ENCODE measurements around the gene MRGPRE.

GRCh38 chr11:3205261-3206155 lies 26.7 kb downstream of the MRGPRE start:
- TF ChIP-seq, protein P1, sequence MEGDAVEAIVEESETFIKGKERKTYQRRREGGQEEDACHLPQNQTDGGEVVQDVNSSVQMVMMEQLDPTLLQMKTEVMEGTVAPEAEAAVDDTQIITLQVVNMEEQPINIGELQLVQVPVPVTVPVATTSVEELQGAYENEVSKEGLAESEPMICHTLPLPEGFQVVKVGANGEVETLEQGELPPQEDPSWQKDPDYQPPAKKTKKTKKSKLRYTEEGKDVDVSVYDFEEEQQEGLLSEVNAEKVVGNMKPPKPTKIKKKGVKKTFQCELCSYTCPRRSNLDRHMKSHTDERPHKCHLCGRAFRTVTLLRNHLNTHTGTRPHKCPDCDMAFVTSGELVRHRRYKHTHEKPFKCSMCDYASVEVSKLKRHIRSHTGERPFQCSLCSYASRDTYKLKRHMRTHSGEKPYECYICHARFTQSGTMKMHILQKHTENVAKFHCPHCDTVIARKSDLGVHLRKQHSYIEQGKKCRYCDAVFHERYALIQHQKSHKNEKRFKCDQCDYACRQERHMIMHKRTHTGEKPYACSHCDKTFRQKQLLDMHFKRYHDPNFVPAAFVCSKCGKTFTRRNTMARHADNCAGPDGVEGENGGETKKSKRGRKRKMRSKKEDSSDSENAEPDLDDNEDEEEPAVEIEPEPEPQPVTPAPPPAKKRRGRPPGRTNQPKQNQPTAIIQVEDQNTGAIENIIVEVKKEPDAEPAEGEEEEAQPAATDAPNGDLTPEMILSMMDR (conservative IDR thresholded peaks at IDR 0.05; ENCODE audit: low read depth, low read length) = no peak
- TF ChIP-seq EZH2phosphoT487 (IDR thresholded peaks at IDR 0.05; ENCODE audit: borderline replicate concordance, low read length) (no peak), EZH2 (IDR thresholded peaks at IDR 0.05; ENCODE audit: low read length, unreplicated experiment) (no peak)
